ENCODE measurements around the gene NDEL1. TPM values are rescaled to one million over a fixed set of nuclear protein-coding genes. Genes with fewer than 3 reads are reported as not detected.

The NDEL1 gene
- total and polyA plus RNA-seq, 3 donors from 2014 or later = 51.2 to 85.4 (median 73.1) TPM

DNA sequence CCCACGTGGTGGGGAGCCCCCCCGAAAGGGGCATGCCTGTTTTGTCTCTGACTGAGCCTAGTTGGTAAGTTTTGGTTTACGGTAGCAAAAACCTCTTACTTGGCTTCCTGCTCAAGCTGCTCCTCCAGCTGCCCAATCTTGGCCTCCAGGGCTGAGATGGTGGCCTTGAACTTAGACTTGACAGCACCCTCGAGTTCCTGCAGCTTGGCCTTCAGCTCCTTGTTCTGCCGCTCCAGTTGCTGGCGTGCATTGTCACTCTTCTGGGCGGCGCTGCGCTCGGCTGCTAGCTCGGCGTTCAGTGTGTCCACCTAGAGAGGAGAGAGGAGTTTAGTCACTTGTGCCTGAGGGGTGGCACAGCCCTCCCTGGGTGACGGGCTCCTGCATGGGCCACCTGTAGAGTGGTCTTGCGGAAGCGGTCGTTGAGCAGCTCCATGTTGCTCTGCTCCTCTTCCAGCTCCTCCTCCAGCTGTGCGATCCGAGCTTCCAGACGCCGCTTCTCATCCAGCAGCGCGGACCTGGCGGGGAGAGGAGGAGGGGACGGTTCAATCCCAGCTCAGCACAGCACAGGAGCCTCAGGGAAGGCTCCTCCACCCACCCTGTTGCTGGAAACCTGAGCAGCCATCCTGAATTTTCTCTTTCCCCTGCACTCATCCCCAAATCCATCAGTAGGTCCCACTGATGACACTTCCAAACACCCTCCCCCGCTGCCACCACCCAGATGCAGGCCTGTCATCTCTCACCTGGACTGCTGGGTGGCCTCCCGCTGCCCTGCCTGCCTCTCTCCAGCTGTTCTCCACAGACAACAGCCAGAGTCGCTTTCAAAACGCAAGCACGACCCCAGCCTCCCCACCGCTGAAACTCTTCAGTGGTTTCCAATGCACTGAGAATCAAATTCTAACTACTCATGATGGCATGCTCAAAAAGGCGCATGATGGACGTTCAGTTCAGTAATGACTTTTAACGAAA, 44.6 kb downstream of the NDEL1 start:
- TF ChIP-seq POLR2A (IDR thresholded peaks at IDR 0.05) = no peak
- TF ChIP-seq, protein P1, sequence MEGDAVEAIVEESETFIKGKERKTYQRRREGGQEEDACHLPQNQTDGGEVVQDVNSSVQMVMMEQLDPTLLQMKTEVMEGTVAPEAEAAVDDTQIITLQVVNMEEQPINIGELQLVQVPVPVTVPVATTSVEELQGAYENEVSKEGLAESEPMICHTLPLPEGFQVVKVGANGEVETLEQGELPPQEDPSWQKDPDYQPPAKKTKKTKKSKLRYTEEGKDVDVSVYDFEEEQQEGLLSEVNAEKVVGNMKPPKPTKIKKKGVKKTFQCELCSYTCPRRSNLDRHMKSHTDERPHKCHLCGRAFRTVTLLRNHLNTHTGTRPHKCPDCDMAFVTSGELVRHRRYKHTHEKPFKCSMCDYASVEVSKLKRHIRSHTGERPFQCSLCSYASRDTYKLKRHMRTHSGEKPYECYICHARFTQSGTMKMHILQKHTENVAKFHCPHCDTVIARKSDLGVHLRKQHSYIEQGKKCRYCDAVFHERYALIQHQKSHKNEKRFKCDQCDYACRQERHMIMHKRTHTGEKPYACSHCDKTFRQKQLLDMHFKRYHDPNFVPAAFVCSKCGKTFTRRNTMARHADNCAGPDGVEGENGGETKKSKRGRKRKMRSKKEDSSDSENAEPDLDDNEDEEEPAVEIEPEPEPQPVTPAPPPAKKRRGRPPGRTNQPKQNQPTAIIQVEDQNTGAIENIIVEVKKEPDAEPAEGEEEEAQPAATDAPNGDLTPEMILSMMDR (IDR thresholded peaks at IDR 0.05) = no peak
- H3K4me1 ChIP-seq = peaks cover 21% of the 10 kb centered on the region
- WGBS, 2 donors = 46 to 64% methylated on average over 26 to 32 of the region's 33 CpGs
- intact Hi-C loops (cut with DNase I; ENCODE audit: low total_unique reads) = no loop called here
- H3K36me3 ChIP-seq (ENCODE audit: low read depth, missing control alignments) = no peaks in the 10 kb centered on the region
- H3K27ac ChIP-seq = peak overlapping the region; percentile 10 to 68
- H3K27me3 ChIP-seq = no peaks in the 10 kb centered on the region
- peak; percentile 72 for DNase-seq
- H3K9me3 ChIP-seq = no peaks in the 10 kb centered on the region
- no peak overlapping the region for H3K4me3 ChIP-seq

DNA sequence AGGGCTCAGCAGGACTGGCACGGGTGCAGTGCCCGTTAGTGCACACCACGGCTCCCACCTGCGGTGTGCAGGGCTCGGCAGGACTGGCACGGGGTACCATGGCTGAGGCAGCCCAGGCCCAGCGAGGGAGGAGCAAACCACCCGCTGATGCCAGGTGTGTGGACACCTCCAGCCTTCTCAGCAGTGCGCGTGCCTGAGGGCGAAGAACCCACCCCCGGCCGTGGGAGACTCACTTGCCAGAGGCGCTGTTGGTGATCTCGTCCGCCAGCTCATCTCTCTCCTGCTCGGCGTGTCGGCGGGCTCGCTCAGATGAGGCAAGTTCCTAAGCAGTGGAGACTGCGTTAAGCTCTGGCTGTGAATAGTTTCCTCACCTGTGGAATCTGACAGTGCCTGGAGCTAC, 45.4 kb downstream of the NDEL1 start:
- no peaks in the 10 kb centered on the region for H3K9me3 ChIP-seq
- TF ChIP-seq, protein P1 (IDR thresholded peaks at IDR 0.05) = no peak
- no peak for TF ChIP-seq POLR2A (IDR thresholded peaks at IDR 0.05)
- DNase-seq = no peak
- H3K4me3 ChIP-seq = no peak overlapping the region
- H3K27me3 ChIP-seq = no peaks in the 10 kb centered on the region
- intact Hi-C loops (cut with DNase I; ENCODE audit: low total_unique reads) = no loop called here
- no peak overlapping the region for H3K27ac ChIP-seq
- no peaks in the 10 kb centered on the region for H3K36me3 ChIP-seq (ENCODE audit: low read depth, missing control alignments)
- H3K4me1 ChIP-seq = peaks cover 21% of the 10 kb centered on the region
- WGBS, 2 donors = 94 to 98% methylated on average over 7 to 20 of the region's 22 CpGs

DNA sequence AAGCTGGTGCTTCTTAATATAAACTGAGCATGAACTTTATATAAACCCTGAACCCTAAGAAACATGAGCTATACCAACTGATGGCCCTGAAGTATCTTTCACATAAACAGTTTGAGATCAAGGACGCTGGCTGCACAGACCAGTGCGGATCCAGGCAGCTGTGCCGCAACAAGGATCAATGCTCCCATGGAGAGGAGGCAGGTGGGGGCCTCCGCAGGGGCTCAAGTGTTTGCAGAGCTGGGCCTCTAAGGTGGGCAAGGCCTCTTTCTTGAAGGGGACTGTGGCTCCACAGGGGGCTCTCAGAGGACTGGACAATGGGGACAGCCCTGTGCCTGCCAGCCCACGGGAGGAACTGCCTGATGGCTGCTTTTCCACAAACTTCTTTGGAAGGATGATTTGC, 46.0 kb downstream of the NDEL1 start:
- Histone ChIP-seq H3K4me3 (no peak overlapping the region), H3K9me3 (no peaks in the 10 kb centered on the region), H3K27me3 (no peaks in the 10 kb centered on the region), H3K27ac (no peak overlapping the region), H3K36me3 (ENCODE audit: low read depth, missing control alignments) (no peaks in the 10 kb centered on the region), H3K4me1 (peaks cover 21% of the 10 kb centered on the region)
- intact Hi-C loops (cut with DNase I; ENCODE audit: low total_unique reads) = no loop called here
- no peak for TF ChIP-seq POLR2A (IDR thresholded peaks at IDR 0.05)
- TF ChIP-seq, protein P1 (IDR thresholded peaks at IDR 0.05) = no peak
- no peak for DNase-seq
- 86 to 90% methylated on average over 2 to 5 of the region's 5 CpGs for WGBS, 2 donors

DNA sequence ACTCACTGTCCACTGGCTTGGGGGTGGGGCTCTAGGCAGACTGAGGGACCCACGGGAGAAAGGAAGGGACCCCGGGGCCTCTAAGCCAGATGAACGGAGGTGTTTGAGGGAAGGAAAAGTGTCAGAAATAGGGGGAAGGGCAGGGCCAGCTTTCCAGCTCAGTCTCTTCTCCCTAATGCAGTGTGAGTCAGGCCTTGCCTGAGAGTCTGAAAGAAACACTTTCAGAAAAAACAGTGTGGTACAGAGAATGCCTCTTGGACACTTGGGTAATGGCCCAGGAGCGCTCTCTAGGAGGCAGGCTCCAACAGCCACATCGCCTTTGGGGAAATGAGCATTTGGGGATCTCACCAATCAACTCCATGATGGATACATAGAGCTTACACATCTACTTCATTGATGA, 46.9 kb downstream of the NDEL1 start:
- Histone ChIP-seq H3K9me3 (no peaks in the 10 kb centered on the region), H3K27me3 (no peaks in the 10 kb centered on the region), H3K27ac (no peak overlapping the region), H3K4me1 (peaks cover 21% of the 10 kb centered on the region), H3K36me3 (ENCODE audit: low read depth, missing control alignments) (no peaks in the 10 kb centered on the region), H3K4me3 (no peak overlapping the region)
- TF ChIP-seq POLR2A (IDR thresholded peaks at IDR 0.05) = no peak
- TF ChIP-seq, protein P1 (IDR thresholded peaks at IDR 0.05) = no peak
- 87 to 93% methylated on average over 5 of the region's 5 CpGs for whole genome bisulfite sequencing, 2 donors
- no peak for DNase-seq
- intact Hi-C loops (cut with DNase I; ENCODE audit: low total_unique reads) = no loop called here
